LoVo (cell line): ENCODE data around the gene CYREN.
A peak's percentile ranks its signal among the peaks of the same experiment; 100 is the strongest.
"Not testable (repeated sequence)": the region's sequence is repeated elsewhere in the genome, so short reads cannot be mapped to it uniquely, and the experiment has no call there.

Experiments
- DNase-seq: peaks from one replicate; pipeline ENCODE4 v3.0.0-alpha.2; 2016; ENCODE audit warnings: low spot score

The CYREN gene

DNA sequence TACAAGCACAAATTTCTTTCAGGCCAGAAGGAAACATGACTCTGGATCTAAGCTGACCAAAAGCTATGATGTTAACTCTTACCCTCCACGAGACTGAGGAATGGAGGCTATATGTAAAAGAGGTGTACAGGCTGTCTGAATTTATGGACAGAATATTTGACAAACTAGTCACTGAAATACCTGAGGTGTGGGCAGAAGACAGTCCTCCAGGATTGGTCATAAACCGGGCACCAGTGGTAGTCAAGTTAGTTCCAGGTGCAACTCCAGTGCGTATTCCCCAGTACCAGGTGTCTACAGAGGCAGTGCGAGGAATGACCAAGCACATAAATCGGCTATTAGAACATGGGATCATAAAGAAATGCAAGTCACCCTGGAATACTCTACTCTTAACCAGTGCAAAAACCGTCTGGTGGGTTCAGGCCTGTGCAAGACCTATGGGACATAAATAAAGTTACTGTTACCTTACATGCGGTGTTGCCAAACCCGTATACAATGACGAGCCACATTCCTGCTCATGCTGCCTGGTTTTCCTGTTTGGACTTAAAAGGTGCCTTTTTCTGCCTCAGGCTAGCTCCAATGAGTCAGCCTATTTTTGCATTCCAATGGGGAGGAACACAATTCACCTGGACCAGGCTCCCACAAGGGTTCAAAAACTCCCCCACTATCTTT, 6.7 kb upstream of the CYREN start:
- DNase-seq = no peak

DNA sequence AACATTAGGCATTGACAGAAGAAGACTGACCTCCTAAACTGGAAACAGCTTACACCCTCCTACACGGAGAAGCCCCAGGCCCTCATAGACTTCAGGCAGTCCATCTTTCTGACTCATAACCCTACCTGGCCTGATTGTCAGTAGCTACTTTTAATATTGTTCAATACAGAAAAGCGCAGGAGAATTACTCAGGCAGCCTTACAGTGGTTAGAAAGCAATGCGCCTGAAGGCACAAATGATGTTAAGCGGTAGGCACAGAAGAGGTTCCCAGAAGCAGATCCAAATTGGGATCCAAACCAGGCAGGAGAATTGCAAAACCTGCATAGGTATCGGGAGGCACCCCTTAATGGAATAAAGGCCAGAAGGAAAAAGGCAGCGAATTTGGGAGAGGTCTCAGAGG, 5.4 kb upstream of the CYREN start:
- no peak for DNase-seq

DNA sequence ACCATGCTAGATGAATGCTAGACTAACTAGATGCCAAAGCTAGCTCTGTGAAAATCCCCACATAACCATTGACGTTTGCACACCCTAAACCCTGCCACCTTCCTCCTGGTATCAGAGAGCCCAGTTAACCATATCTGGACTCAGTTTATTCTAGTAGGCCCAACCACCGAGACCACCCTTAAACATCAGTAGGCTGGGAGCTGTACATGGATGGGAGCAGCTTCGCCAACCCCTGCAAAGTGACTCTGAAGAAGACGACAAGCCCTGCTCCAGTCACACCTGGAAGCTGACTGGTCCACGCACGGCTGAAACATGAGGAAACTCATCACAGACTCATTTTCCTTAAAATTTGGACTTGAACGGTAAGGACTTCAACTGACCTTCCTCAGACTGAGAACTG, 4.4 kb upstream of the CYREN start:
- no peak for DNase-seq

- not testable (repeated sequence) for DNase-seq
These were observed 3.4 kb upstream of the CYREN start for GRCh38 chr7:135173916-135174315.

DNA sequence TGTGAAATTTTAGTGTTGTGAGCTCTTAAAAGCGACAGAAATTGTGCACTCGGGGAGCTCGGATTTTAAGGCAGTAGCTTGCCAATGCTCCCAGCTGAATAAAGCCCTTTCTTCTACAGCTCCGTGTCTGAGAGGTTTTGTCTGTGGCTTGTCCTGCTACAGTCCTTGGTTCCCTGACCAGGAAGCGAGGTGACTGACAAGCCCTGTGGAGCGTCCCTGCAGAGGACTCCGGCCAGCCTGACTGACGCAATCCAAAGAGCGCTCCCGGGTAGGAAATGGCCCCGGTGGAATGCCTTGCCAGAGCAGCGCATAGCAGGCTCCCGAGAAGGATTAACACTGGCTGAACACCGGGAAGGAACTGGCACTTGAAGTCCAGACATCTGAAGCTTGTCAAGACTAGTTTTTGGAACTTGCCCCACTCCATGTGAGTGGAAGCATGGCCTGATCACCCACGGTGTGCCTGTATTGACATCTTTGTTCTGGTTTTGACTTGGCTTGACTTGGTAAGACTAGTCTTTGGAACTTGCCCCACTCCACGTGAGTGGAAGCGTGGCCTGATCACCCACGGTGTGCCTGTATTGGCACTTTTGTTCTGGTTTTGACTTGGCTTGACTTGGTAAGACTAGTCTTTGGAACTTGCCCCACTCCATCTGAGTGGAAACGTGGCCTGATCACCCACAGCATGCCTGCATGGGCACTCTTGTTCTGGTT, 1.2 kb upstream of the CYREN start:
- DNase-seq = not testable (repeated sequence)

DNA sequence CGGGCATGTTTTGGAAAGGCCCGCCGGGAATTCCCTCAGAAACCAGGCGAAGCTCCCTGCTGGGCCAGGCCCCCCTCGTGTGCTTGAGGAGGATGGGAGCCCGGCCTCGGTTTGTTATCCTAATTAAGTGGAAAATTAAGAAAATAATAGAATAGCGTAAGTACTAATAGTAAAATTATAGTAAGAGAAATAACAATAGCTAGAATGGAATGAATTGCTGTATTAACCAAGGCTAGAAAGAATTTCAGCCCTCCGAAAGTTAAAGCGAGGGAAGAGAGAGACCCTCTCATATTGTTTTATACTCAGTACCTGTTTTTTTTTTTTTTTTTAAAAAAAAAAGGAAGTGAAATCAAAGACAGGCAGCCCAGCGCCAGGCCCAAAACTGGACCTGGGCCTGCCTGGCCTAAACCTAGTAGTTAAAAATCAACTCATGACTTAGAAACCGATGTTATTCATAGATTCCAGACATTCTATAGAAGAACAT, 533 bp upstream of the CYREN start:
- DNase-seq = not testable (repeated sequence)

- no peak for DNase-seq
These were observed 588 bp downstream of the CYREN start for GRCh38 chr7:135169964-135170273.

GRCh38 chr7:135169141-135169963, 1.2 kb downstream of the CYREN start:
- peak; percentile 31 for DNase-seq

GRCh38 chr7:135168489-135169140, 1.9 kb downstream of the CYREN start:
- DNase-seq = no peak

DNA sequence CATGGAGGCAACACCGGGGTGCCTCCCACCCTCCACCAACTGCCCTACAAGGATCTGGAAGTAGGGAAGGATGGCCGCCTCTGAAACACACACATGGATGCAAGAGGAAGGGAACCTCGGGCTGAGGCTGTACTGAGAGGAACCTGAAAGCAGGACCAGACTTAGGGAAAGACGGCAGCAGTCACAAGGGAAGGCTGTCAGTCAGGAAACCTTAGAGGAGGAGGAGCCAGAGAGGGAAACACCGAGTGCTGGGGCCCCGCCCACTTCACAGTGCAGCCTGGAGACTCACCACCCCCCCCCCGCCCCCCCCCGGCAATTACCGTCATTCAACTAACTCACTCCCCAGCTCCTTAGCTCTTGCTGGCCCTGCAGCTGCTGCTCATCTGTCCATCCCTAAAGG, 2.5 kb downstream of the CYREN start:
- DNase-seq = no peak

GRCh38 chr7:135167365-135167917, 3.1 kb downstream of the CYREN start:
- no peak for DNase-seq

GRCh38 chr7:135166338-135166990, 4.0 kb downstream of the CYREN start:
- no peak for DNase-seq

DNA sequence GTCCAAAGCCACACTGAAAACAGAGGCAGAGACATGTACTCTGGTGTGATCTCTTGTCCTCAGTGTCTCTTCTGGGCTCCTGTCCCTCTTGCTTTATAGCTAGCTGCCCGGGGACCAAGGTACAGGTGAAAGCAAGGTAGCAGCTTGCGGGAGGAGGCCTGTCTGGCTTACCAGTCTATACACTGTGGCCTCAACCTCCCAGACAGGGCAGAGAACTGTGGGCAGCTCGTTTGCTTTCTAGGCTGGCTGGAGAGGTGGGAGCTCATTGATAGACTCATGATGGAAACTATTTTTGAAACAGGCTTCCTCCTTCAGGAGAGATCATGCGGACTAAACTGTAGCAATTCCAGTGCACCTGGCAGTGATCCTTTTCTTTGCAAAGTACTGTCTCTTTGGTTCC, 4.6 kb downstream of the CYREN start:
- DNase-seq = no peak

GRCh38 chr7:135164357-135165061, 6.0 kb downstream of the CYREN start:
- DNase-seq = no peak

DNA sequence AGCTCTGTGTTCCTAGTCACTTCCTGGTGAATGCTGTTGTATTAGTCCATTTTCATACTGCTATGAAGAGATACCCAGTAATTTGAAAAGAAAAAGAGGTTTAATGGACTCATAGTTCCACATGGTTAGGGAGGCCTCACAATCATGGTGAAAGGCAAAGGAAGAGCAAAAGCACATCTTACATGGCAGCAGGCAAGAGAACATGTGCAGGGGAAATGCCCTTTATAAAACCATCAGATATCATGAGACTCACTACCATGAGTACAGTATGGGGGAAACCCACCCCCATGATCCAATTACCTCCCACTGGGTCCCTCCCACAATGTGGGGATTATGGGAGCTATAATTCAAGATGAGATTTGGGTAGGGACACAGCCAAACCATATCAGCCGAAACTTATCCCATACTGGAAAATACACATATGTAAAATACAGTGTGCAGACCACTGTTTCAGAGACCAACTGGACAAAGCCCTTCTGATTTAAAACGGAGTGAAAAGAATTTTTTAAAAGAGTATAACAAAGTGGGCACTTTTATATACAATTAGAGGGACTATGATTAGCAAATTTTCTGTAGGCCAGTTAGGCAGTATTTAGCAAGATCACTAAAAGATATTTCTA, 8.0 kb downstream of the CYREN start:
- no peak for DNase-seq

DNA sequence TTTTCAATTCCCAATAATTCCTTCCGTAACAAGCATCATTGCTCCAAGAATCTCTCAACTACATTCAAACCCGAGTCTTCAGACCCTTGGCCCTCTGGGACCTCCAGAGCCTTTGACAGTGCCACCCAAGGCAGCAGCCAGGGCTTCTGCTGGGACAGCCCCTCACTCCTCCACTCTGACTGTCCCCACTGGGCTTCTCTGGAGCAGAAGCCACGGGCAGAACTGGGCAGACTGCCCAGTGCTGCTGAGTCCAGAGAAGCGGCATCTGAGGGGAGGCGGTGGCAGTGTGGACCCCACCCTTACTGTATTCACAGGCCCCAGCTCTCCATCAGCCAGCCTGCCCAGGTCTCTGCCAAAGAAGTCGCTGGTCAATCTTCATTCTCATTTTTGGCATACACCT, 8.8 kb downstream of the CYREN start:
- no peak for DNase-seq

DNA sequence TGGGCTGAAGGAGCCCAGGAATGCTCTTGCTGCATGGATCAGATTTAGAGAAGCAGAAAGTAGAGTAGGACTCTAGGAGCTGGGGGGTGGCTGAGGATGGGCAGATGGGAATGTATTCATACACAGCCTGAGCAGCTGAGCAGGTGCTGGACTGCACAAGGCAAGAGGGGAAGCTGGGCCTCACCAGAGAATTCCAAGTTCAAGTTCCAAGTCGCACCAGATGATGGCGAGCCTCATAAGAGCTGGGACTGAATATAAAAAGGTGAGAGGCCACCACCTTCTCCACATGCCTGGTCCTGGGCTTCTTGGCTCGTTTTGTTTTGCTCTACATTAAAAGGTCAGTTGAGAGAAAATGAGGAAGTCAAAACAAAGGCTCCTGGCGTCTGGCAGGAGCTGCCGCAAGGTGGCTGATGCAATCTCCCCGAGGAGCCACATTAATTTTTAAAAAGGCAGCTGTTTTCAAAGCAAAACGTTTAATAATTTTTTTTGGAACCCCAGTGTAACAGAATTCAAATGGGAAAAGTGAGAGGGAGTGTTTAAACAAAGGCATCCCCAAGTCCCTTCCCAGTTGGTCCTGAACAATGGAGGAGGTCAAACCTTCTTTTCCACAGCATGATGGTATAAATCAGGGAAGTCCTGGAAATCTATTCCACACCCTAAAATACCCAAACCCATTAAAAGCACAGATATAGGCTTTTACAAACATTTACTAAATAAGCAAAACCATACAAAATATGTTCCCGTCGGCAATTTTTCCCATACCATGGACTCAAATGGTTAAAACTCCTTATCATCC, 9.5 kb downstream of the CYREN start:
- no peak for DNase-seq

GRCh38 chr7:135160098-135160857, 10.2 kb downstream of the CYREN start:
- peak; percentile 41 for DNase-seq
